ENCODE measurements around the gene RHOH.

DNA sequence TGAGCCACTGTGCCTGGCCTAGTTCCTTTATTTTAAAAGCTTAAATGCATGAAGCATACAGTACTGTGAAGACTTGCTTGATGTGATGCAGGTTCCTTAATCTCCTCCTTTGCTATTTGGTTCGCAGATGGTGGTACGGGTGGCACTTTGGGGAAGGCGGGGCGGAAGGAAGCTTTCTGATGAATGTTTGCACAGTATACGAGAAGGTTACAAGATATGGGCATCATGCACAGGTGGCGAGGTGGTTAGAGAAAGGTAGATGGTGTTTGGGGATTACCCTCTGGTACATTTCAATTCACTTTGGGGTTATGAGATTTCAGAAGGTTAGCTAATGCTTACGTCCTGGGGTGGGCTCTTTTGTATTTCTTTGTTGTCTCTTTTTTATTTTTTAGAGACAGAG, 17.2 kb downstream of the RHOH start:
- TF ChIP-seq CTCF (conservative IDR thresholded peaks at IDR 0.05): no peak
- TF ChIP-seq EZH2 (IDR thresholded peaks at IDR 0.05; ENCODE audit: low read depth): no peak

Measured in PC-9 (cell line).